HG02870 (cell line): Measurements from ENCODE around the gene OGA.

Source experiments
- ATAC-seq: cut with Tn5 transposase; IDR thresholded peaks from one replicate; pipeline ENCODE4 v1.9.1; 2021; ENCODE audit warnings: mild to moderate bottlenecking, moderate library complexity; ENCODE audit not compliant: unreplicated experiment

OGA gene

GRCh38 chr10:101776161-101776817 is 42.0 kb downstream of the OGA start:
- ATAC-seq = no peak

GRCh38 chr10:101775273-101776160 is 42.7 kb downstream of the OGA start, which contains the start of gene FGF8:
TSS of gene FGF8 (minus strand) at chr10:101776114. CDS start at chr10:101775900, 214 bp downstream.
- no peak for ATAC-seq

DNA sequence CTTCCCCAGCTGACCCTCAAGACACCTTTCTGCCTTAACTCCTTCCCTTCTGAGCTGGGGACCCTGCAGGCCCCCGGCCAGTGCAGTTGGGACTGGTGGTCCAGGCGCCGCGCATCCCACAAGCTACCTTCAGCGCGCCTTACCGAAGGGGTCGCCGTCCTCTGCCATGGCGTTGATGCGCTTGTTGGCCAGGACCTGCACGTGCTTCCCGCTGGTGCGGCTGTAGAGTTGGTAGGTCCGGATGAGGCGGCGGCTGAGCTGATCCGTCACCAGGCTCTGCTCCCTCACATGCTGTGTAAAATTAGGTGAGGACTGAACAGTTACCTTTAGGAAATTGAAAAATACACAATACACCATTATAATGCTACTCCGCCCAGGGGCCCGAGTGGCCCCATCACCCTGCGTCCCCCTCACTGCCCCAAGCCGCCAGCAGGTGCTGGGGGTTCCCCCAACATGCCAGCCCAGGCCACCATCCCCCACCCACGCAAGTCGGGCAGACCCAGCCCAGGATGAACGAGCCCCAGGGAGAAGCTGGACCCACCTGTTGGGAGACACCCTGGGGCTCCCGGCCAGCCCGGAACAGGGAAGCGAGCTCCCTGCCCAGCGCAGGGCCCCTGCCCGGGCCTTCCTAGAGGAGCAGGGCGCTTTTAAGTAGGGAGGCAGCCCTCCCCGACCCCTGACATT is 43.5 kb downstream of the OGA start:
- ATAC-seq = no peak

GRCh38 chr10:101773923-101774588 is 44.2 kb downstream of the OGA start:
- no peak for ATAC-seq

DNA sequence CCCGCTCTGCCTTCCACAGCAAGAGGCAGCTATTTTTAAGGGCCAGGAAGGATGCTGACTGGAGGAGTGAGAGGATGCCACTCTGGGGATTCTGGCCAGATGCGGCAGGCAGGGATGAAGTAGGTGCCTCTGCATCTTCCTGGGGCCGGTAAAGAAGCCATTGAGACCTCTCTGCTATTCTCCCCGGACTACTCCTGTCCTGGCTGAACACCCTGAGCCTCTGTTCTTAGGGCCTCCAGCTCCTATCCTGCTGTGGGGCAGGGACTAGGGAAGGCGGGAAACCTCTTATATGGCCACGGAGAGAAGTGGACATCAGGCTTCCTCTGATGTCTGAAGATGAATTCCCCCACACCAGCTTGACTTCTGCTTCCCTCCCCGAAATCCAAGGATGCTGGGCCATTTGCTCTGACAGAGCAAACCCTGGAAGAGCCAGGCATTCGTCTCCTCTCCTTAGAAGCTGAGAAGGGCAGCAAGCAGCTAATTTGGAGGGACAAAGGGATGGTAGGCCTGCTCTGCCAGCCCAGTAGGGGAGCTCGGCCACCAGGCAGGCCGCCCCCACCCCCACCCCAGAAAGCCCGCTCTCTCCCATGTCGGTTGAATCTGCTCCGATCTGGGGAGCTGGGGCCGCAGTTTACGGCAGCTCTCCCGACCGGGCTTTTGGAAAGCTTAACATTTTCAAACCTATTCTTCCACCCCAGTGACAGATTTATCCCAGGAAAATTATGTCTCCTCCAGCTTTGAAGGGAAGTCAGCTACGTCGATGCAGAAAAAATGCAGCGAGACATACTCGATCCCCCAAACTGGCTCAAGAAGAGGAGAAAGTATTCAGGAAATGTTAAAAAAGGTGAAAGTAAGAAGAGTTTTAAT is 45.1 kb downstream of the OGA start:
- no peak for ATAC-seq

DNA sequence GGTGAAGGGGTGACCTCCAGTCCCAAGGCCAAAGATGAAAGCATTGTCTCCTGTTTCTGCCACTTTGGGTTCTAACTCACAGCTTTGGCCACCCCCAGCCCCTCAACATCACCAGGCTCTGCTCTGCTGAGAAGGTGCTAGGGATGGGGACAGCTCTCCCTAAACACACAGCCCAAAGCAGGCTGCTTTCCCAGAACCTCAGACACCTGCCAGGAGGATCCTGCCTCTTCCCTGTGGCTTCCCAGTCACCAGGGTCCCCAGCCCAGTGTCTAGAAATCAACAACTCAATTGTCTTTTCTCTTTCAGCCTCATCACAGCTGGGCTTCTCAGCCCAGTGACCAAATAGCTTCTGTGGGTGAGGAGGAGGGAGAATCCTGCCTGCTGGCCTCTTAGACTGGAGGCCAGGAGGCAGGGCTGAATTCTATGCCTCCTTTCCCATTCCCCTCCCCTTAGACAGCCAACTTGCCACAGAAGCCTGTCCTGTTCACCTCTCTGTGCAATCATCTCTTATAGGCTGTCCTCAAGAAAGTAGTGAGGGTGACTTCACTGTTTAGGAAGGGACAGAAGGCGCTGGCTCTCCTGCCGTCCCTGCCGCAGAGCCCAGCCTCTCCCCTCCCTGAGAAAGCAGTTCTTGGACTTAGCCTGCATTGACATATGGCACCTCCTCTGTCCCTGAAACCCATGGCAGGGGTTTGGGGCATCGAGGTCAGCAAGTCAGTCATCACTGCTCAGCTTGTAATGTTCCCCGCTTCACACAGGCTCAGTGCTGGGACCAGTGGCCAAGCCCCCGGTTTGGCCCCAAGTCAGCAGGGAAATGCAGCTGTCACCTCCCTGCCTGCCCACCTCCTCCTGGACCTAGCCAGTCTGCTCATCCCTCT is 46.0 kb downstream of the OGA start:
- no peak for ATAC-seq

DNA sequence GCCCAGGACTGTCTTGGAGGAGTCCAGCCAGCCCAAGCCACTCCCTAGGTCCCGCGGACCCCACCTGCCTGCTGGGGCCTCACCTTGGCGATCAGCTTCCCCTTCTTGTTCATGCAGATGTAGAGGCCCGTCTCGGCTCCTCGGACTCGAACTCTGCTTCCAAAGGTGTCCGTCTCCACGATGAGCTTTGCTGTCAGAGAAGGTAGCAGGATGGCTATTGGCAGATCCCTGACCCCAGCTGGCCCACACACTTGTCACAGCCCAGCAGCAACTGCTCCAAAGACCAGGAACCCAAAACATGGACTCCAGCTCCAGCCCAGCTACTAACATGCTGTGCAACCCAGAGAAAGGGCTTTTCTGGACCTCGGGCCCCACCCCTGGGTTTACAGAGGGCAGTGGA is 46.9 kb downstream of the OGA start:
- ATAC-seq = no peak

DNA sequence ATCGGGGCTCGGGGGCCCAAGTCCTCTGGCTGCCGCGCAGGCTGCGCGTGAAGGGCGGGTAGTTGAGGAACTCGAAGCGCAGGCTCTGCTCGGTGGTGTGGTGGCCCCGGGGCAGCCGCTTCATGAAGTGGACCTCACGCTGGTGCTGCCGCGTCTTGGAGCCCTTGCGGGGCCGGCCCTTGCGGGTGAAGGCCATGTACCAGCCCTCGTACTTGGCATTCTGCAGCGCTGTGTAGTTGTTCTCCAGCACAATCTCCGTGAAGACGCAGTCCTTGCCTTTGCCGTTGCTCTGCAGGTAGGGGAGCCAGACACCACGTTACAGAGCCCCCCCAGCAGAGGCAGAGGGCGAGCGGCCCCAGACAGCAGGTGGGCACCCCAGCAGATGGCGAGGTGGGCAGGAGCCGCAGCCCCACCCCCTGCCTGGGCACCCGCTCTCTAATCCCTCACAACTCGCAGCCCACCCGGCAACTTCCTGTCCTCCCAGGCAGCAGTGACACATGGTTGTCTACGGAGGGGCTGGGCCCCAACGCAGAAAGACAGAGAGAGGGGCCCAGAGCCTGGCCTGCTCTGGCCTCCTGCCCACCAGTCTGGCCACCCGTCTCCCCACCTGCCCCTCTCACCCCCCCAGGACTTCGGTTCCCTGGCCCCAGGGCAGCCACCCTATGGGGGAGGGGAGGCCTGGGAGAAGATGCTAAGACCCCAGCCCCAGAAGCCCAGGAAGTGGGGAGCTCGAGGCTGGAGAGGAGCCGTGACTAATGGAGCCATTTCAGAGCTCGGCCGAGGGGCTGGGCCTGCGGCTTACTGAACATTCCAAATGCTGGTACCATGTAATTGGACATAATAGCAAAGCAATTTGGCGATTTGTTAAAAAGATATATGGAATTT is 47.7 kb downstream of the OGA start:
- ATAC-seq = no peak

DNA sequence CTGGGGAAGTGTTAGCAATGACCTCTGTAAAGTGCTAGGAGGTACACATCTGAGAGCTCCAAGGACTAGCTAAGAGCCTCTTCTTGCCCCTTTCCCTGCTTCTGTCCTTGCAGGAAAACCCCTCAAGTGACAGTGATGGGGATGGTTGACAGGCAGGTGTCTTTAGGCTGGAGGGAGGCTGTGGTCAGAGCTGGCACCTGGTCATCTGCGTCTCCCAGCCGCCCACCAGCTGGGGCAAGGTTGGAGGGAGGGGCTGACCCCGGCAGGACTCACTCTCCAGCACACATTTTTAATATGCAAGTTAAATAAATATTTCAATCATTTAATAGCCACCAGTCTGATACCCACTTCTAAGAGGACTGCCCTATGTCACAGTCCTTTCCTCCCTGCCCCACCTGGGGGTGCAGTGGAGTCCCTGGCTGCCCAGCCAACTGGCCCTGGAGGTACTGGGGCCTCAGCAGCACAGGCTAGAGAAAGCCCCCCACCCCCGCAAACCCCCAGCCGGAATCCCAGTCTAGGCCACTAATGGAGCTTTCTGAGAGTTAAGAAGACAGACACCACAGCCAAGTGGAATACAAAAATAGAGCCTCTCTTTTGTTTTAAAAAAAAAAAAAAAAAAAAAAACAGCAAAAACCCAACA is 48.6 kb downstream of the OGA start:
- no peak for ATAC-seq

DNA sequence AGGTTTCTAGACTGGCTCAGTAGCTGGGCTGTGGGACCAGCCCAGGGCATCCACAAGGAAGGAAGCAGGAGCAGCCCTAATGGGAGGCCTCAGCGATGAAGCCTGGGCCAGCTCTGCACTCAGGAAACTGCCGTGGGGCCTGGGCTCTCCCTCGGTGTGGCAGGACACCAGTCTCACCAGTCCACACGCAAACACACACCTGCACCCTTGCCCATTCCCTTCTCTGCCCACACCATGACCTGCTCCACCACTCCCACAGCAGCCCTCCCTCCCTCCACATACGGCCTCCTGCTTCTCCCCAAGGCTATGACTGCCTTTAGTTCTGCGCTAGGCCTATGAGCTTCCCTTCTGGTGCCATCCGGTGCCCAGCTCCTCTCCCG is 49.5 kb downstream of the OGA start:
- ATAC-seq = no peak

DNA sequence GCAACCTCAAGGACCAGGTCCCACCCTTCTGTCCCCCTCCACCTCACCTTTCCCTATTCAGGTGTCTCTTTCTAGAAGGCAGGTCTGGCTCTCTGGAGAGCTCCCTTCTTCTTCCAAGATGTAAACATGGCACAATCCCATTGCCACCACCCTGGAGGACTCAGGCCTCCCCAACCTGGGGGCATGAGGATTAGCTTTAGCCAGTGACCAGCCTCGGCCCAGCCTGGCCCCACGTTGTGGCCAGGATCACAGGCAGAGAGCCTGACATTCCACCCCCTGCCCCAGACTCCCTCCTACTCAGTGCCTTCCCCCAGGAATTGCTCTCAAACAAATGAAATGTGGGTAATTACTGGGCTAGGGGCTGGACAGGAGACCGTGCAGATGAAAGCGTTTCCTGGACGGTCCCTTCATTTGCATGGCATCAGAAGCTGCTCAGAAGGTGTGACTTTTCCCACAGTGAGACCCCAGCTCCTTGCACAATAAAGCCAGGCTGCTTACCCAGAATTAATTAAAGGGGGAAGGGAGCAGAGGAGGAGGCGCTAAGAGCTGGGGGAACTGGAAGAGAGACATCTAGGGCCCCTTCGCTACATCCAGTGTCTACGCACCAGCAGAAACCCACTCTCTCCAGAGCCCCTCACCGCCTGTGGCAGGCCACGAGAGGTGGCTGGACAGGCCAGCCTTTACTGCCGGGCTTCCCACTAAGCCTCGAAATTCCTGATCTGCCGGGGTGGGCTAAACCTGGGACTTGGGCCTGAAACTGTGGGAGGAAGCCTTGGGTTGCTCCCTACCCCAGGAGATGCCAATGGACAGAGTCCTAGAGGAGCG is 50.1 kb downstream of the OGA start:
- no peak for ATAC-seq

DNA sequence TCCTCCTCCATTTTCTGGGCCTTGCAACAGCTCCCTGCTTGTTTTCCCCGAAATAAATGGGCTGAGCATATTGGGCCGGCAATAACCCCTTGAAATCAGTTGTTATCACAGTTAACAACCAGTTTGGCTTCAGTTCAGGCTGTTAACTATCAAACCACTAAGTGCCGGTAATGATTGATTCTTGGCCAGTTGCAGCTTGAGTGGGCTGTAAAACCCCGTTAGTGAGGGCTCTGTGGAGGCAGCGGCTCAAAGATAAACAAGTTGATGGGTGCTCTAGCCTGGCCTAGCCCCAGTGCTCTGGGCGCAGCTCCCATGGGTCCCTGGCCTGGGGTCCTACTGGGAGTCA is 50.7 kb downstream of the OGA start:
- no peak for ATAC-seq

- no peak for ATAC-seq
Observed at GRCh38 chr10:101766753-101767599, 51.3 kb downstream of the OGA start.

DNA sequence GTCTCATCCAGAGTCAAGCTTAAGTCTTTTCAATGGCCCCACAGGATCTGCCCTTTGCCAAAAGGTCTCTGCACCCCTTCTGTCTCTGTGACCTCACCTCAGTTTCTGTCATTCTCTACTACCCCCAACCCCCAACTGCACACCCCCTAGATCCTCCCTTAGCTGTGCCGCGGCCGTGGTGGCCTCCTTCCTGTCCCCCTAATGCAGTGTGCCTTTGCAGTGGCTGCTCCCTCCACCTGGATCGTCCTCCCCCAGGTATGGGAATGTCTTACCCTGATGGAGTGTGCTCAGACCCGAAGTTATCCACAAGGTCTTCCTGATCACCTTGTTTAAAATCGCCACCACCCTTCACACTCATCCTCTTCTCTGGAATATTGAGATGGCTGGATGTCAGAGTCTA is 51.9 kb downstream of the OGA start:
- ATAC-seq = no peak

DNA sequence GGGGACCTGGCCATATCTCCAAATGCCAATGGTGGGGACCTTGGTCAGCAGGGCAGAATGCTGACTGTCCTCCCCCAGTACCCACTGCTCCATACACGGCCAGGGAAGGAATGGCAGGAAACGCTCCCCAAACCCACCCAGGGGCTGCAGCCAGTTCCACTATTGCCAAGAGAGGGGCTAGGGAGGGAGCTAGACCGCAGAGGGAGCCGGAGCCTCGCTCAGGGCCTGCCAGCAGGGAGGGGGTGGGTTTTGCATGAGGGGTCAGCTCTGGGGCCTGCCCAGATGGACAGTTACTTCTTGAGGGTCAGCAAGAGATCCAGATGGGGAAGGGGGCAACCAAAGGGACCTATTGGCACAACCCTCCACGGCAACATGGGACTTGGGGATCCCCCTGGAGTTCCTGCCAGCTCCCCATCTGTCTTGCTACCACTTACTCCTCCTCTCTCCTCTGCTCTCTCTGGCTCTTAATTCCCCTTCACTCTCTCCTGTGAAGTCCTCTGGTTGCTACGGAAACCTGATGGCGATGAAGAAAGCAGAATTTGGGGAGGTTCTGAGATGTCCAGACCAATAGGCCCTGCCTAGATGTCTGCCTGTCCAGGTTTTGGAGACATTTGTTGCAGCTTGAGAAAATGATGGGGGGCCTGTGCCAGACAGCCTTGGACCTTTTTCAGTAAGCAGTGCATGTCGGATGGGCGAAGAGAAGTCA is 55.0 kb downstream of the OGA start:
- ATAC-seq = no peak

DNA sequence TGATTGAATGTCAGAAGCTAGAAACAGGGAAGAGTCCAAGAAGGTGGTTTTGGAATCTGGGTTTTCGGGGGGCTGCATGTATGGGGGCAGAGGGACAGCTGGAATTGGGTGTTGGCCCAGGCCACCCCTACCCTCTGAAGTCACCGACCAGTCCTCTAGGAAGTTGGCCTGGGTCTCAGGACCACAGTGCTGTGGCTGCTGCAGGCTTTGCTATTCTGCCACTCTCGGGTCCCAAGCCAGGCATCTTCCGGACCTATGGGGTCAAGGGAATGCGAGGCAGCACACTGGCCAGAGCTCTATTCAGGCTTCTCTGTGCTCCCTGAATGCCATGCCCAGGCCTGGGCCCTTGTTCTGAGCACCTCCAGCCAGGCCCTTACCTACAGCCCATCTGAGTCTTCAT is 55.5 kb downstream of the OGA start:
- ATAC-seq = no peak
